H9 (cell line): ENCODE measurements around the gene DISC1. TPM values are rescaled to one million over a fixed set of nuclear protein-coding genes. Genes with fewer than 3 reads are reported as not detected.

Experiments
- DNase-seq: peaks from one replicate; pipeline ENCODE4 v3.0.0-alpha.2; 2017
- H2AFZ ChIP-seq: one replicate; pipeline ENCODE4 v1.6.1; 2013; ENCODE audit warnings: mild to moderate bottlenecking, low read length, control low read depth, moderate library complexity
- H2AK5ac ChIP-seq: 2 replicates; pipeline ENCODE4 v1.6.1; 2013; ENCODE audit warnings: low read length, control low read depth, mixed read lengths; ENCODE audit not compliant: insufficient read length
- H2BK120ac ChIP-seq: one replicate; pipeline ENCODE4 v1.6.1; 2013; ENCODE audit warnings: low read depth, mild to moderate bottlenecking, low read length, control low read depth, inconsistent platforms; ENCODE audit not compliant: poor library complexity, severe bottlenecking
- H2BK12ac ChIP-seq: 2 replicates; pipeline ENCODE4 v1.6.1; 2013; ENCODE audit warnings: low read length, control low read depth, mixed read lengths, low read depth; ENCODE audit not compliant: insufficient read length
- H2BK15ac ChIP-seq: 2 replicates; pipeline ENCODE4 v1.6.1; 2013; ENCODE audit warnings: low read depth, low read length, control low read depth
- H2BK20ac ChIP-seq: one replicate; pipeline ENCODE4 v1.6.1; 2013; ENCODE audit warnings: low read depth, mild to moderate bottlenecking, low read length, control low read depth, inconsistent platforms; ENCODE audit not compliant: poor library complexity, severe bottlenecking
- H2BK5ac ChIP-seq: 2 replicates; pipeline ENCODE4 v1.6.1; 2013; ENCODE audit warnings: low read length, control low read depth, mixed read lengths; ENCODE audit not compliant: insufficient read length
- H3K14ac ChIP-seq: 2 replicates; pipeline ENCODE4 v1.6.1; 2013; ENCODE audit warnings: low read length, control low read depth; ENCODE audit not compliant: insufficient read depth
- H3K18ac ChIP-seq: 2 replicates; pipeline ENCODE4 v1.6.1; 2013; ENCODE audit warnings: low read depth, mild to moderate bottlenecking, mixed read lengths, low read length, control low read depth; ENCODE audit not compliant: insufficient read length
- H3K23ac ChIP-seq: 2 replicates; pipeline ENCODE4 v1.6.1; 2013; ENCODE audit warnings: low read length, control low read depth, mixed read lengths, low read depth; ENCODE audit not compliant: insufficient read length
- H3K23me2 ChIP-seq: 2 replicates; pipeline ENCODE4 v1.6.1; 2013; ENCODE audit warnings: low read depth, mild to moderate bottlenecking, mixed read lengths, low read length, control low read depth; ENCODE audit not compliant: insufficient read length, poor library complexity, severe bottlenecking
- H3K27ac ChIP-seq: 2 replicates; pipeline ENCODE4 v1.5.1; 2013; ENCODE audit warnings: low read length, control low read depth, mixed read lengths, low read depth; ENCODE audit not compliant: insufficient read length
- H3K27me3 ChIP-seq: 2 replicates; pipeline ENCODE4 v1.6.1; 2013; ENCODE audit warnings: low read length, control low read depth, inconsistent platforms; ENCODE audit not compliant: insufficient read depth
- H3K4ac ChIP-seq: 2 replicates; pipeline ENCODE4 v1.6.1; 2013; ENCODE audit warnings: low read depth, mild to moderate bottlenecking, control low read depth, inconsistent platforms, low read length, moderate library complexity
- H3K4me1 ChIP-seq: 2 replicates; pipeline ENCODE4 v1.6.1; 2013; ENCODE audit warnings: low read length, control low read depth, inconsistent platforms; ENCODE audit not compliant: insufficient read depth
- H3K4me2 ChIP-seq: 2 replicates; pipeline ENCODE4 v1.6.1; 2013; ENCODE audit warnings: low read length, control low read depth, mixed read lengths; ENCODE audit not compliant: insufficient read length, insufficient read depth
- H3K56ac ChIP-seq: 2 replicates; pipeline ENCODE4 v1.6.1; 2013; ENCODE audit warnings: low read depth, mild to moderate bottlenecking, mixed read lengths, low read length, control low read depth; ENCODE audit not compliant: insufficient read length
- H3K79me1 ChIP-seq: 2 replicates; pipeline ENCODE4 v1.6.1; 2013; ENCODE audit warnings: low read depth, mild to moderate bottlenecking, moderate library complexity, low read length, control low read depth, inconsistent platforms; ENCODE audit not compliant: insufficient read depth, poor library complexity, severe bottlenecking
- H3K79me2 ChIP-seq: 2 replicates; pipeline ENCODE4 v1.6.1; 2013; ENCODE audit warnings: low read length, control low read depth, inconsistent platforms; ENCODE audit not compliant: insufficient read depth
- H3K9ac ChIP-seq: 2 replicates; pipeline ENCODE4 v1.6.1; 2013; ENCODE audit warnings: low read length, control low read depth, mixed read lengths; ENCODE audit not compliant: insufficient read length; ENCODE audit errors: extremely low read depth
- H3K9me3 ChIP-seq: one replicate; pipeline ENCODE4 v1.6.1; 2013; ENCODE audit warnings: low read depth, low read length, inconsistent platforms; ENCODE audit not compliant: control insufficient read depth
- H3T11ph ChIP-seq: one replicate; pipeline ENCODE4 v1.6.1; 2013; ENCODE audit warnings: mild to moderate bottlenecking, low read length, control low read depth, inconsistent platforms
- H4K20me1 ChIP-seq: one replicate; pipeline ENCODE4 v1.6.1; 2013; ENCODE audit not compliant: control insufficient read depth, insufficient read length, insufficient read depth
- H4K5ac ChIP-seq: 2 replicates; pipeline ENCODE4 v1.6.1; 2013; ENCODE audit warnings: low read depth, mild to moderate bottlenecking, mixed read lengths, low read length, control low read depth; ENCODE audit not compliant: insufficient read length
- H4K8ac ChIP-seq: replicated peaks from 2 replicates; pipeline ENCODE4 v1.6.1; 2013; ENCODE audit warnings: low read length, control low read depth, mixed read lengths, low read depth; ENCODE audit not compliant: insufficient read length
- H4K91ac ChIP-seq: 2 replicates; pipeline ENCODE4 v1.6.1; 2013; ENCODE audit warnings: low read depth, mild to moderate bottlenecking, moderate library complexity, mixed read lengths, low read length, control low read depth; ENCODE audit not compliant: insufficient read length
- H3K27ac Mint-ChIP-seq, 3 experiments: 2 replicates in 2 of 3; 3 replicates in 1 of 3; pipeline ENCODE4 v1.8.0; 2020 to 2021; ENCODE audit warnings: mixed read lengths in 3 of 3, mild to moderate bottlenecking in 1 of 3, moderate library complexity in 1 of 3
- H3K27me3 Mint-ChIP-seq: 2 replicates; pipeline ENCODE4 v1.8.0; 2021; ENCODE audit warnings: low read depth, mild to moderate bottlenecking, moderate library complexity, mixed read lengths
- H3K36me3 Mint-ChIP-seq, 3 experiments: 2 replicates in 2 of 3; 3 replicates in 1 of 3; pipeline ENCODE4 v1.8.0; 2020 to 2021; ENCODE audit warnings: low read depth in 3 of 3, mixed read lengths in 3 of 3; ENCODE audit not compliant: insufficient read depth in 1 of 3
- H3K4me1 Mint-ChIP-seq, 2 experiments: 2 replicates each; pipeline ENCODE4 v1.8.0; 2020; ENCODE audit warnings: mixed read lengths in 2 of 2
- H3K4me3 Mint-ChIP-seq, 2 experiments: 2 replicates in 1 of 2; 3 replicates in 1 of 2; pipeline ENCODE4 v1.8.0; 2020 to 2021; ENCODE audit warnings: mild to moderate bottlenecking in 2 of 2, mixed read lengths in 2 of 2, moderate library complexity in 1 of 2
- H3K9me3 Mint-ChIP-seq, 2 experiments: 2 replicates in 1 of 2; 3 replicates in 1 of 2; pipeline ENCODE4 v1.8.0; 2020; ENCODE audit warnings: mild to moderate bottlenecking in 2 of 2, mixed read lengths in 2 of 2, moderate library complexity in 1 of 2
- WGBS: extraction: QIAGEN DNeasy Blood & Tissue Kit; methylation state at CpG from one replicate; pipeline ENCODE4 v1.1.7; 2013; ENCODE audit warnings: missing lambda C conversion rate, low lambda C conversion rate, mixed read lengths; ENCODE audit not compliant: insufficient read length; ENCODE audit errors: extremely low coverage; 5-methylcytosine and 5-hydroxymethylcytosine counted together
- total RNA-seq: library from RNA; stranded (reverse); gene quantifications from 2 replicates; pipeline ENCODE4 v1.2.1, GENCODE V29; 2021
- TF ChIP-seq, protein P1 (sequence below): fragments of 200-600 bp; sonication (generic); conservative IDR thresholded peaks from 3 replicates; pipeline ENCODE4 v1.8.0; 2021; ENCODE audit warnings: antibody characterized with exemption, mild to moderate bottlenecking

The DISC1 gene
- total RNA-seq, 1 experiment from 2014 or later = 2.5 TPM

- H4K20me1 ChIP-seq = no peaks in the 10 kb centered on the region
- no peak overlapping the region for H3K23ac ChIP-seq
Observed at GRCh38 chr1:231699784-231700183, 73.2 kb downstream of the DISC1 start.

More at GRCh38 chr1:231699784-231700183, 73.2 kb downstream of the DISC1 start:
- no peaks in the 10 kb centered on the region for H3K79me2 ChIP-seq
- Mint-ChIP-seq H3K27me3 (no peaks in the 10 kb centered on the region), H3K4me3 (no peak overlapping the region), H3K9me3 (no peaks in the 10 kb centered on the region; a peak in 1 of 5 replicates), H3K36me3 (no peaks in the 10 kb centered on the region; a peak in 3 of 7 replicates), H3K4me1 (peaks cover 0 to 6% of the 10 kb centered on the region in 2 experiments; a peak in 2 of 4 replicates), H3K27ac (no peak overlapping the region)
- WGBS = no CpG with 5 or more reads among the region's 2 CpGs
- no peak overlapping the region for H3K4ac ChIP-seq
- no peak overlapping the region for H3K56ac ChIP-seq
- H2BK20ac ChIP-seq = no peak overlapping the region
- no peak overlapping the region for H3K14ac ChIP-seq
- H2BK5ac ChIP-seq = no peak overlapping the region
- H3K4me2 ChIP-seq = no peak overlapping the region
- no peak overlapping the region for H3K18ac ChIP-seq
- no peak overlapping the region for H2BK12ac ChIP-seq
- no peak overlapping the region for H2BK15ac ChIP-seq
- no peak overlapping the region for H3K9ac ChIP-seq
- no peaks in the 10 kb centered on the region for H3K79me1 ChIP-seq
- no peak overlapping the region for H3T11ph ChIP-seq
- H4K5ac ChIP-seq = no peak overlapping the region
- no peak for DNase-seq
- H2AFZ ChIP-seq = no peak overlapping the region
- no peak overlapping the region for H2AK5ac ChIP-seq
- no peak overlapping the region for H2BK120ac ChIP-seq
- H4K8ac ChIP-seq = no peak overlapping the region
- H3K27ac ChIP-seq = no peak overlapping the region
- H3K9me3 ChIP-seq = no peaks in the 10 kb centered on the region
- TF ChIP-seq, protein P1, sequence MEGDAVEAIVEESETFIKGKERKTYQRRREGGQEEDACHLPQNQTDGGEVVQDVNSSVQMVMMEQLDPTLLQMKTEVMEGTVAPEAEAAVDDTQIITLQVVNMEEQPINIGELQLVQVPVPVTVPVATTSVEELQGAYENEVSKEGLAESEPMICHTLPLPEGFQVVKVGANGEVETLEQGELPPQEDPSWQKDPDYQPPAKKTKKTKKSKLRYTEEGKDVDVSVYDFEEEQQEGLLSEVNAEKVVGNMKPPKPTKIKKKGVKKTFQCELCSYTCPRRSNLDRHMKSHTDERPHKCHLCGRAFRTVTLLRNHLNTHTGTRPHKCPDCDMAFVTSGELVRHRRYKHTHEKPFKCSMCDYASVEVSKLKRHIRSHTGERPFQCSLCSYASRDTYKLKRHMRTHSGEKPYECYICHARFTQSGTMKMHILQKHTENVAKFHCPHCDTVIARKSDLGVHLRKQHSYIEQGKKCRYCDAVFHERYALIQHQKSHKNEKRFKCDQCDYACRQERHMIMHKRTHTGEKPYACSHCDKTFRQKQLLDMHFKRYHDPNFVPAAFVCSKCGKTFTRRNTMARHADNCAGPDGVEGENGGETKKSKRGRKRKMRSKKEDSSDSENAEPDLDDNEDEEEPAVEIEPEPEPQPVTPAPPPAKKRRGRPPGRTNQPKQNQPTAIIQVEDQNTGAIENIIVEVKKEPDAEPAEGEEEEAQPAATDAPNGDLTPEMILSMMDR = no peak
- H3K4me1 ChIP-seq = no peaks in the 10 kb centered on the region
- no peaks in the 10 kb centered on the region for H3K23me2 ChIP-seq
- H4K91ac ChIP-seq = no peak overlapping the region
- H3K27me3 ChIP-seq = no peaks in the 10 kb centered on the region
